Erythroblast (primary cell): ENCODE data around the gene MYO1C.

Experiments
- GATA1 ChIP-seq: IDR thresholded peaks from 2 replicates; pipeline ENCODE4 v1.6.1; 2011; ENCODE audit warnings: low read depth, mild to moderate bottlenecking, control low read depth, low read length, moderate library complexity
- POLR2A ChIP-seq: IDR thresholded peaks from 2 replicates; pipeline ENCODE4 v1.6.1; 2011; ENCODE audit warnings: mild to moderate bottlenecking, low read length

DNA sequence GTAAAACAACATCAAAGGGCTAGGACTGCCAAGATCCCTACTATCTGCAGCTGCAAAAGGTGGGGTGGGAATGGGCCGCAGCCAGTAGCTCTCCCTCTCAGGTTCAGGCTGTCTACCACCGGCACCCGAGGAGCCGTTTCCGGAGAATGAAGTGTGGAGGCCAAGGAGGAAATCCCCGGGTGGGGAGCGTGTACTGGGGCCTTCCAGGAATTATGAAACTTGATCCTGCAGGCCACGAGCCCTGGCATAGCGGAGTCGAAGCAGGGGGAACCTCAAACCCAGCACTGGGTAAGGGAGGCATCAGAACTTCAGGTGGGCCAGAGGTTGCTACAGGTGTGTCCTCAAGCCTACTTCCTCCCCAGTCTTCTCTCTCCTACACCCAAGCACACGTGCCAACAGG, 18.8 kb upstream of the MYO1C start:
- no peak for TF ChIP-seq POLR2A
- no peak for TF ChIP-seq GATA1
